HG03342 (cell line): ENCODE results near the gene SALL3.

Experiments used
- ATAC-seq: cut with Tn5 transposase; IDR thresholded peaks from one replicate; pipeline ENCODE4 v1.9.1; 2021; ENCODE audit warnings: mild to moderate bottlenecking, moderate library complexity; ENCODE audit not compliant: unreplicated experiment

The SALL3 gene

GRCh38 chr18:78979056-78979729 is 425 bp upstream of the SALL3 start:
- no peak for ATAC-seq

DNA sequence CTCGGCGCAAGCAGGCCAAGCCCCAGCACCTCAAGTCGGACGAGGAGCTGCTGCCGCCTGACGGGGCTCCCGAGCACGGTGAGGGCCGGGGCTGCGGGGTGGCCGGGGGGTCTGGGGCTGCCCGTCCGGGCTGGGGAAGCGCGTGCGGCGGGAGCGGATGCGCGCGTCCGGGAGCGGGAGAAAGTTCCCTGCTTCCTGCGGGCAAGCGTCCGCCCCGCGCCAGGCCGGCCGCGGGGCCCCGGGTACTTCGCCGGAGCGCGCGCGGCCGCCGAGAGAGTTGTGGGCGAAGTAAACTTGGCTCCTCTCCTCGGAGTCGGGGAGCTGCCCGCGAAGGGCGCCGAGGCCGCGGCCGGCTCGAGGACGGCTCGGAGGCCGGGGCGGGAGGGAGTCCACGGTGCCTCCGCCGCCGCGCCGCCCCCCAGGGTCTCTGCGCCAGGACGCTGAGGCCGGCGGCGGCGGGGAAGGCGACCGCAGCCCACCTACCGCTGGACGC is 707 bp downstream of the SALL3 start:
- no peak for ATAC-seq

GRCh38 chr18:78980777-78981380 is 1.3 kb downstream of the SALL3 start:
- ATAC-seq, result no peak

- ATAC-seq, result no peak
These were observed 1.8 kb downstream of the SALL3 start for GRCh38 chr18:78981394-78981831.

- ATAC-seq, result no peak
These were observed 2.5 kb downstream of the SALL3 start for GRCh38 chr18:78981989-78982620.

DNA sequence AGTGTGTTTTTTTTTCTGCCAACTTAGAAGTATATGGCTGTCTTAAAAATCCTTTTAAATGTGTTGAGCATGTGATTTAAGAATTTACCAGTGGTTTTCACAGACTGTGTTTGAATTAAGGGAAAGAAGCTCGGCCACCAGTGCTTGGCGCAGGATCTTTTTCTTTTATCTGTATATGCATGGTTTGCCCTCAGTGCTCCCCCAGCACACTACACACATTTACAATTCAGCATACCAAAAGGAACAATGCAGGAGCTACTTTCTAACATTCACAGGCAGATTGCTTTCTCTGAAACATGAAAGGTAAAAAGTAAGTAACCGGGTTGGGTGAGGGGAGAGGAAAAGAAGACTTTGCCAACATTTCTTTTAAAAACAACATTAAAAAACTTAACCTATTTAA is 3.9 kb downstream of the SALL3 start:
- ATAC-seq, result no peak

GRCh38 chr18:78984941-78985784 is 5.5 kb downstream of the SALL3 start:
- ATAC-seq, result peak; percentile 64

DNA sequence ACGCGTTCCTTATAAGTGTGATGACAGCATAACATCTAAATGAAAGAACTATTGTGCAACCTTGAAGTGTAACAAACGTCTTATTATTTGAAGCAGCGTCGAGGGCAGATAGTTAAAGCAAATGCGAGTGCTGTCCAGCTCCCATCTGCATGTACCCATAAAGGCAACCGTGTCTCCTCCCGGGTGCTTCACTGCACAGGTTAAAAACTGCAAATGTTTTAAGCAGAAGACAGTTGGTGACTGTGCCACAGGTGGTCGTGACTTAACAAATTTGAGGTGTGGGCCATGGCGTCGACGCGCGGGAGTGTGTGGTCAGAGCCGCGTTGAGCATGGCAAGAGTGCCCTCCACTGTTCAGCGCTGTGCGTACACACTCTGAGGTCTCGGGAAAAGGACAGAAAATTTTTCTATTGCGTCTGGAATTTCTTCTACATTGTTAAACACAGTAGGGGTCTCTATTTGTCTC is 6.4 kb downstream of the SALL3 start:
- no peak for ATAC-seq

DNA sequence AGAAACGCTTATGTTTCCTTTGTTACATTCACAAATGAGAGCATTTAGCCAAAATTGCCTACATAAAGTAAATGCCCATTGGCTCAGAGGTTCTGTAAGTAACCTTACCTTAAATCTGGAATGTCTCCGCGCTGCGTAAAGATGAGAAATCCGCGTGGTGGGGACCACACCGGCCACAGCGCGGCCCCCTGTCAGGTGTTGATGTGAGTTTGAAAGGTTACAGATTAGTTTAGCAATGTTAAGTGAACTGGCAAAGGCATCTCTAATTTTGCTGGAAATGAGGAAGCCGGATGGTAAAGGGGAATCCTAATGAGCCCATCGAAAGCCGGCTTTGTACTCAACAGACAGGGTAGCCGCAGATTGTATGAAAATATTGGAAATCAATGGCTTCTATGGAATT is 11.8 kb downstream of the SALL3 start:
- no peak for ATAC-seq

DNA sequence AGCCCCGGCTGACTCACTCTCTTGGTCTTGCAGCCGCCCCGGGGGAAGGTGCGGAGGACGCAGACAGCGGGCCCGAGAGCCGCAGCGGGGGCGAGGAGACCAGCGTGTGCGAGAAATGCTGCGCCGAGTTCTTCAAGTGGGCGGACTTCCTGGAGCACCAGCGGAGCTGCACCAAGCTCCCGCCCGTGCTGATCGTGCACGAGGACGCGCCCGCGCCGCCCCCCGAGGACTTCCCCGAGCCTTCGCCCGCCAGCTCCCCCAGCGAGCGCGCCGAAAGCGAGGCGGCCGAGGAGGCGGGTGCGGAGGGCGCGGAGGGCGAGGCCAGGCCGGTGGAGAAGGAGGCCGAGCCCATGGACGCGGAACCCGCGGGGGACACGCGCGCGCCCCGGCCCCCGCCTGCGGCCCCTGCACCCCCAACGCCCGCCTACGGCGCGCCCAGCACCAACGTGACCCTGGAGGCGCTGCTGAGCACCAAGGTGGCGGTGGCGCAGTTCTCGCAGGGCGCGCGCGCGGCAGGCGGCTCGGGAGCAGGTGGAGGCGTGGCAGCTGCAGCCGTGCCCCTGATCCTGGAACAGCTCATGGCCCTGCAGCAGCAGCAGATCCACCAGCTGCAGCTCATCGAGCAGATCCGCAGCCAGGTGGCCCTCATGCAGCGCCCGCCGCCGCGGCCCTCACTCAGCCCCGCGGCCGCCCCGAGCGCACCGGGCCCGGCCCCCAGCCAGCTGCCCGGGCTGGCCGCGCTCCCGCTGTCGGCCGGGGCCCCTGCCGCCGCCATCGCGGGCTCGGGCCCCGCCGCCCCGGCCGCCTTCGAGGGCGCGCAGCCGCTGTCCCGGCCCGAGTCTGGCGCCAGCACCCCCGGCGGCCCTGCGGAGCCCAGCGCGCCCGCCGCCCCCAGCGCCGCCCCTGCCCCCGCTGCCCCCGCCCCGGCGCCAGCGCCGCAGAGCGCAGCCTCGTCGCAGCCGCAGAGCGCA is 12.7 kb downstream of the SALL3 start:
- no peak for ATAC-seq

DNA sequence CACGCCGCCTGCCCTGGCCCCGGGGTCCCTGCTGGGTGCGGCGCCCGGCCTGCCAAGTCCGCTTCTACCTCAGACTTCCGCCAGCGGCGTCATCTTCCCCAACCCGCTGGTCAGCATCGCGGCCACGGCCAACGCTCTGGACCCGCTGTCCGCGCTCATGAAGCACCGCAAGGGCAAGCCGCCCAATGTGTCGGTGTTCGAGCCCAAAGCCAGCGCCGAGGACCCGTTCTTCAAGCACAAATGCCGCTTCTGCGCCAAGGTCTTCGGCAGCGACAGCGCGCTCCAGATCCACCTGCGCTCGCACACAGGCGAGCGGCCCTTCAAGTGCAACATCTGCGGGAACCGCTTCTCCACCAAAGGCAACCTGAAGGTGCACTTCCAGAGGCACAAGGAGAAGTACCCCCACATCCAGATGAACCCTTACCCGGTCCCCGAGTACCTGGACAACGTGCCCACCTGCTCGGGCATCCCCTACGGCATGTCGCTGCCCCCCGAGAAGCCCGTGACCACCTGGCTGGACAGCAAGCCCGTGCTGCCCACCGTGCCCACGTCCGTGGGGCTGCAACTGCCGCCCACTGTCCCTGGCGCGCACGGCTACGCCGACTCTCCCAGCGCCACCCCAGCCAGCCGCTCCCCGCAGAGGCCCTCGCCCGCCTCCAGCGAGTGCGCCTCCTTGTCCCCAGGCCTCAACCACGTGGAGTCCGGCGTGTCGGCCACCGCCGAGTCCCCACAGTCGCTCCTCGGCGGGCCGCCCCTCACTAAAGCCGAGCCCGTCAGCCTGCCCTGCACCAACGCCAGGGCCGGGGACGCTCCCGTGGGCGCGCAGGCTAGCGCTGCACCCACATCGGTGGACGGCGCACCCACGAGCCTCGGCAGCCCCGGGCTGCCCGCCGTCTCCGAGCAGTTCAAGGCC is 13.7 kb downstream of the SALL3 start:
- ATAC-seq, result no peak

DNA sequence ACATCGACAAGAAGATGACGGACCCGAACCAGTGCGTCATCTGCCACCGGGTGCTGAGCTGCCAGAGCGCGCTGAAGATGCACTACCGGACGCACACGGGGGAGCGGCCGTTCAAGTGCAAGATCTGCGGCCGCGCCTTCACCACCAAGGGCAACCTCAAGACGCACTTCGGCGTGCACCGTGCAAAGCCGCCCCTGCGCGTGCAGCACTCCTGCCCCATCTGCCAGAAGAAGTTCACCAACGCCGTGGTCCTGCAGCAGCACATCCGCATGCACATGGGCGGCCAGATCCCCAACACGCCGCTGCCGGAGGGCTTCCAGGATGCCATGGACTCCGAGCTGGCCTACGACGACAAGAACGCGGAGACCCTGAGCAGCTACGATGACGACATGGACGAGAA is 14.4 kb downstream of the SALL3 start:
- no peak for ATAC-seq

DNA sequence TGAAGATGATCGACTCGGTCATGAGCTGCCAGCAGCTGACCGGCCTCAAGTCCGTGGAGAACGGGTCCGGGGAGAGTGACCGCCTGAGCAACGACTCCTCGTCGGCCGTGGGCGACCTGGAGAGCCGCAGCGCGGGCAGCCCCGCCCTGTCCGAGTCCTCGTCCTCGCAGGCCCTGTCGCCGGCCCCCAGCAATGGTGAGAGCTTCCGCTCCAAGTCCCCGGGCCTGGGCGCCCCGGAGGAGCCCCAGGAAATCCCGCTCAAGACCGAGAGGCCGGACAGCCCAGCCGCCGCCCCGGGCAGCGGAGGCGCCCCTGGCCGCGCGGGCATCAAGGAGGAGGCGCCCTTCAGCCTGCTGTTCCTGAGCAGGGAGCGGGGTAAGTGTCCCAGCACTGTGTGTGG is 14.9 kb downstream of the SALL3 start:
- no peak for ATAC-seq

DNA sequence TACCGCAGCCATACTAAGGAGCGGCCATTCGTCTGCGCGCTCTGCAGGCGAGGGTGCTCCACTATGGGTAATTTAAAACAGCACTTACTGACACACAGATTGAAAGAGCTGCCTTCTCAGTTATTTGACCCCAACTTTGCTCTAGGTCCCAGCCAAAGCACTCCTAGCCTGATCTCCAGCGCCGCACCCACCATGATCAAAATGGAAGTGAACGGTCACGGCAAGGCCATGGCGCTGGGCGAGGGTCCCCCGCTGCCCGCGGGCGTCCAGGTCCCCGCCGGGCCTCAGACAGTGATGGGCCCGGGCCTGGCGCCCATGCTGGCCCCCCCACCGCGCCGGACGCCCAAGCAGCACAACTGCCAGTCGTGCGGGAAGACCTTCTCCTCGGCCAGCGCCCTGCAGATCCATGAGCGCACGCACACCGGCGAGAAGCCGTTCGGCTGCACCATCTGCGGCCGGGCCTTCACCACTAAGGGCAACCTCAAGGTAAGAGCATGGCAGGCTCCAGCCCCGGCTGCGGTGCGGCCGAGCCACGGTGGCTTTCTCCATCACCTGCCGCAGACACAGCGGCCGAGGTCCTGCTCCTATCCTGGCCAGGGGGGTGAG is 15.5 kb downstream of the SALL3 start:
- no peak for ATAC-seq

- ATAC-seq, result no peak
These were observed 16.2 kb downstream of the SALL3 start for GRCh38 chr18:78995740-78996395.

- no peak for ATAC-seq
These were observed 17.3 kb downstream of the SALL3 start for GRCh38 chr18:78996741-78997490.

DNA sequence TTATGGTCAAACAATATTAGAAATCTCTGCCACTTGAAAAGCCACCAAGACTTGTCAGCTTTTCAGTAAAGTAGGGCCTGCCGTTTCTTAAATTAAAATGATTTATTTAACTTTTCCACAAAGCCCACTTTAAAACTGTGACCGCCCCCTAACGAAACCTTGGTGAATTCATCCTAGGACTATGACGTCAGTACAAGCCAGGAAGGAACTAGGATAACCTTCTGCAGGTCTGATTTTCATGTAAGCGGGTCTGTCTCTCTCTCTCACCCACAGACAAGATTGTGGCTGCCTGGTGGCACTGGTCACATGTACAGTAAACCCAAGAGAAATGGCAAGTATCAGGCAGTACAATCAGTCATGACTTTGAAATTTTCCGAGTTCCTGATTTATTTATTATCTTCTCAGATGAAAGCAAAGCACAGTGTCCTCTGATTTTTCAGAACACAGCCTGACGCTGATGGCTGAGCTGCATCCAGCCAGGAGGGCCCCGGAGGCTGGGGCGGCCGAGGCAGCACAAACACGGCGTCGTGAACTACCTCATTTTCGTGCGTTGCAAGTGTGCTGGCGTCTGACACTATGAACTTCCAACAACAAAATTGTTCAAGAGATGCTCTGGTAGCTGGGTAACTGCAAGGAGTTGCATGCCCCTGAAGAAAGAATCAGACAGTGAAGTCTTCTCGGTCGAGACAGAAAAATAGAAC is 18.9 kb downstream of the SALL3 start:
- no peak for ATAC-seq
